Tibial nerve (tissue), 3 donors: ENCODE data around the gene CAPG.

Experiments used
- POLR2A ChIP-seq, 2 donors: fragments of 450-650 bp; IDR thresholded peaks; one replicate each; pipeline ENCODE4 v1.6.1; 2017; ENCODE audit warnings: antibody characterized with exemption in 2 of 2, mild to moderate bottlenecking in 2 of 2, moderate library complexity in 2 of 2
- TF ChIP-seq, protein P1 (sequence below), 5 experiments: fragments of 200-600 bp in 3 of 5; fragments of 450-650 bp in 2 of 5; sonication (generic) in 3 of 5; IDR thresholded peaks; one replicate each; pipeline ENCODE4 v1.5.1; 2016 to 2019; ENCODE audit warnings: antibody characterized with exemption in 5 of 5, mild to moderate bottlenecking in 3 of 5, moderate library complexity in 2 of 5

DNA sequence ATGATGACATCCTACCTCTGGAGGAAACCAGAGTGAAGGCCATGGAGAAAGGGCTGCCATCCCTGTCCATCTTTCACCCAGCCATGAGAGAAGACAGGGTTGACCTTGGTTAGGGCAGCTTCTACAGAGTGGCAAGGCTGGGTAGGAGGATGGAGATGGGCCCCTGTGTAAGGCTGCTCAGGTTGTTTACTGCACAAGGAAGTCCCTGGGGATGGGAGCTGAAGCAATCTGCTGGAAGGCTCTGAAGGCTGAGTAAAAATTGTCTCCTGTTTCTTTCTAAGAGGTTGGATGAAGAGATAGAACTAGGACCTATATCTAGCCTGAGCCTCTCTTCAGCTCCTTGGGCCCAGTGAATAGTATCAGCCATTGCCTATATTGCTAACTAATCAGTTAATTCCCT lies 41.2 kb downstream of the CAPG start:
- TF ChIP-seq, protein P1, sequence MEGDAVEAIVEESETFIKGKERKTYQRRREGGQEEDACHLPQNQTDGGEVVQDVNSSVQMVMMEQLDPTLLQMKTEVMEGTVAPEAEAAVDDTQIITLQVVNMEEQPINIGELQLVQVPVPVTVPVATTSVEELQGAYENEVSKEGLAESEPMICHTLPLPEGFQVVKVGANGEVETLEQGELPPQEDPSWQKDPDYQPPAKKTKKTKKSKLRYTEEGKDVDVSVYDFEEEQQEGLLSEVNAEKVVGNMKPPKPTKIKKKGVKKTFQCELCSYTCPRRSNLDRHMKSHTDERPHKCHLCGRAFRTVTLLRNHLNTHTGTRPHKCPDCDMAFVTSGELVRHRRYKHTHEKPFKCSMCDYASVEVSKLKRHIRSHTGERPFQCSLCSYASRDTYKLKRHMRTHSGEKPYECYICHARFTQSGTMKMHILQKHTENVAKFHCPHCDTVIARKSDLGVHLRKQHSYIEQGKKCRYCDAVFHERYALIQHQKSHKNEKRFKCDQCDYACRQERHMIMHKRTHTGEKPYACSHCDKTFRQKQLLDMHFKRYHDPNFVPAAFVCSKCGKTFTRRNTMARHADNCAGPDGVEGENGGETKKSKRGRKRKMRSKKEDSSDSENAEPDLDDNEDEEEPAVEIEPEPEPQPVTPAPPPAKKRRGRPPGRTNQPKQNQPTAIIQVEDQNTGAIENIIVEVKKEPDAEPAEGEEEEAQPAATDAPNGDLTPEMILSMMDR (IDR thresholded peaks at IDR 0.05): no peak
- TF ChIP-seq POLR2A (IDR thresholded peaks at IDR 0.05): no peak
